ENCODE measurements around the gene ATP5PD. TPM values are rescaled to one million over a fixed set of nuclear protein-coding genes. Genes with fewer than 3 reads are reported as not detected.
"Not testable (repeated sequence)": the region's sequence is repeated elsewhere in the genome, so short reads cannot be mapped to it uniquely, and the experiment has no call there.

The ATP5PD gene
- total RNA-seq, 1 donor from 2014 or later: 155 TPM

DNA sequence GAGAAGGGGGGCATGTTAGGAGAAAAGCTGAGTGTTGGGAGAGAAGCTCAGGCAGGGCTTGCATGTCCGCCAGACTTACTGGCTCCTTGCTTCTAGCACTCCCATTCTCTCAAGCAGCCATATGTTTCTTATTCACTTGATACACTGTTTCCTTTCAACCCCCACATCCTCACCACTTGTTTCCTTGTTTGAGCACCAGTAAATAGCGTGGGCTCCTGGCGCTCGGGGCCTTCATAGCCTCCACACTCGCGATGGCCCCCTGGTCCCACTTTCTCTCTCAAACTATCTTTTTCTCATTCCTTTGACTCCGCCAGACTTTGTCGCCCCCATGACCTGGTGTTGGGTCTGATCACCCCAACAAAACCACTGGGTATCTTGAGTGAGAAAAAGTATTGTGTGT is 16.6 kb downstream of the ATP5PD start:
- no peaks in the 10 kb centered on the region for H3K9me3 ChIP-seq
- intact Hi-C loops (cut with DNase I): no loop called here
- peaks cover 11% of the 10 kb centered on the region for H3K4me1 ChIP-seq
- no peaks in the 10 kb centered on the region for H3K27me3 ChIP-seq
- no peaks in the 10 kb centered on the region for H3K36me3 ChIP-seq
- DNase-seq (no peak), ATAC-seq (no peak)
- no peak overlapping the region for H3K27ac ChIP-seq
- TF ChIP-seq, protein P1, sequence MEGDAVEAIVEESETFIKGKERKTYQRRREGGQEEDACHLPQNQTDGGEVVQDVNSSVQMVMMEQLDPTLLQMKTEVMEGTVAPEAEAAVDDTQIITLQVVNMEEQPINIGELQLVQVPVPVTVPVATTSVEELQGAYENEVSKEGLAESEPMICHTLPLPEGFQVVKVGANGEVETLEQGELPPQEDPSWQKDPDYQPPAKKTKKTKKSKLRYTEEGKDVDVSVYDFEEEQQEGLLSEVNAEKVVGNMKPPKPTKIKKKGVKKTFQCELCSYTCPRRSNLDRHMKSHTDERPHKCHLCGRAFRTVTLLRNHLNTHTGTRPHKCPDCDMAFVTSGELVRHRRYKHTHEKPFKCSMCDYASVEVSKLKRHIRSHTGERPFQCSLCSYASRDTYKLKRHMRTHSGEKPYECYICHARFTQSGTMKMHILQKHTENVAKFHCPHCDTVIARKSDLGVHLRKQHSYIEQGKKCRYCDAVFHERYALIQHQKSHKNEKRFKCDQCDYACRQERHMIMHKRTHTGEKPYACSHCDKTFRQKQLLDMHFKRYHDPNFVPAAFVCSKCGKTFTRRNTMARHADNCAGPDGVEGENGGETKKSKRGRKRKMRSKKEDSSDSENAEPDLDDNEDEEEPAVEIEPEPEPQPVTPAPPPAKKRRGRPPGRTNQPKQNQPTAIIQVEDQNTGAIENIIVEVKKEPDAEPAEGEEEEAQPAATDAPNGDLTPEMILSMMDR (IDR thresholded peaks at IDR 0.05): no peak
- H3K4me3 ChIP-seq: no peak overlapping the region

DNA sequence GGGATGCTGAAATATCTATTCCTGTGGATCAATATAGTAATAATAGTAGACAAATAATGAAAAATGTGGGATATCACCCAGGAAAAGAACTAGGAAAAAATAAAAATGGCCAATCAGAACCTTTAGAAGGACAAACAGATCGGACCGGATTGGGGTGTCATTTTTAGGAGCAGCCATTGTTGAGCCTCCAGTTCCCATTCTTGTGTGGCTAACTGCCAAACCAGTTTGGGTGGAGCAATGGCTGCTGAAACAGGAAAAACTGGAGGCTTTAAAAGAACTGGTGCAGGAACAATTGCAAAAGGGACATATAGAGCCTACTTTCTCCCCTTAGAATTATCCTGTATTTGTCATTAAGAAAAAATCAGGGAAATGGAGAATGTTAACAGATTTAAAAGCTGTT is 20.1 kb downstream of the ATP5PD start:
- ATAC-seq; H3K27me3 ChIP-seq; intact Hi-C loops (cut with DNase I); H3K9me3 ChIP-seq; H3K27ac ChIP-seq; H3K4me1 ChIP-seq; DNase-seq; H3K4me3 ChIP-seq: not testable (repeated sequence)
- peaks cover 10% of the 10 kb centered on the region for H3K36me3 ChIP-seq

DNA sequence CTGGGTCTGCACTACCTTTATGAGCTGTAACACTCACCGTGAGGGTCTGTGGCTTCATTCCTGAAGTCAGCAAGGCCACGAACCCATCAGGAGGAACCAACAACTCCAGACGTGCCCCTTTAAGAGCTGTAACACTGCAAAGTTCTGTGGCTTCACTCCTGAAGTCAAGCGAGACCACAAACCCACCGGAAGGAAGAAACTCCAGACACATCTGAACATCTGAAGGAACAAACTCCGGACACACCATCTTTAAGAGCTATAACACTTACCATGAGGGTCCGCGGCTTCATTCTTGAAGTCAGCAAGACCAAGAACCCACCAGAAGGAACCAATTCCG is 21.4 kb downstream of the ATP5PD start:
- H3K4me1 ChIP-seq; DNase-seq; H3K9me3 ChIP-seq; H3K27ac ChIP-seq; H3K27me3 ChIP-seq; intact Hi-C loops (cut with DNase I); ATAC-seq; H3K4me3 ChIP-seq: not testable (repeated sequence)
- H3K36me3 ChIP-seq: peaks cover 23% of the 10 kb centered on the region

DNA sequence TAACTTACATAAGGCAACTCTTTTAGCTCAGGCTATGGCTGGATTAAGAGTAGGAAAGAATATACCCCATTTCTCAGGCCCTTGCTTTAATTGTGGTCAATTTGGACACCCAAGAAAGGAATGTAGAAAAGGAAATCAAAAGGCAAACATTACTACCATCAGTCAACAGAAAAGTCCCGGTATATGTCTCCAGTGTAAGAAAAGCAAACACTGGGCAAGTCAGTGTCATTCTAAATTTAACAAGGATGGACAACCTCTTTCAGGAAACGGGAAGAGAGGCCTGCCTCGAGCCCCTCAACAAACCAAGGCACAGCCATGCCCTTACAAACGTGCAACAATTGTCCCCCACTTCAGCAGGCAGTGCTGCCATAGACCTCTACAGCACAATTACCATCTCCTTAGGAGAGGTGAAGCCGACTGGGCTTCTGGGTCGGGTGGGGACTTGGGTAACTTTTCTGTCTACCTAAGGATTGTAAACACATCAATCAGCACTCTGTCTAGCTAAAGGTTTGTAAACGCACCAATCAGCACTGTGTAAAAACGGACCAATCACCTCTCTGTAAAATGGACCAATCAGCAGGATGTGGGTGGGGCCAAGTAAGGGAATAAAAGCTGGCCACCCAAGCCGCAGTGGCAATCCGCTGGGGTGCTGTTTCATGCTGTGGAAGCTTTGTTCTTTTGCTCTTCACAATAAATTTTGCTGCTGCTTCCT is 21.9 kb downstream of the ATP5PD start:
- no peaks in the 10 kb centered on the region for H3K27me3 ChIP-seq
- intact Hi-C loops (cut with DNase I): no loop called here
- DNase-seq (no peak), ATAC-seq (no peak)
- H3K36me3 ChIP-seq: peaks cover 28% of the 10 kb centered on the region
- TF ChIP-seq, protein P1 (IDR thresholded peaks at IDR 0.05): no peak
- no peaks in the 10 kb centered on the region for H3K4me1 ChIP-seq
- H3K27ac ChIP-seq: no peak overlapping the region
- no peak overlapping the region for H3K4me3 ChIP-seq
- no peaks in the 10 kb centered on the region for H3K9me3 ChIP-seq

DNA sequence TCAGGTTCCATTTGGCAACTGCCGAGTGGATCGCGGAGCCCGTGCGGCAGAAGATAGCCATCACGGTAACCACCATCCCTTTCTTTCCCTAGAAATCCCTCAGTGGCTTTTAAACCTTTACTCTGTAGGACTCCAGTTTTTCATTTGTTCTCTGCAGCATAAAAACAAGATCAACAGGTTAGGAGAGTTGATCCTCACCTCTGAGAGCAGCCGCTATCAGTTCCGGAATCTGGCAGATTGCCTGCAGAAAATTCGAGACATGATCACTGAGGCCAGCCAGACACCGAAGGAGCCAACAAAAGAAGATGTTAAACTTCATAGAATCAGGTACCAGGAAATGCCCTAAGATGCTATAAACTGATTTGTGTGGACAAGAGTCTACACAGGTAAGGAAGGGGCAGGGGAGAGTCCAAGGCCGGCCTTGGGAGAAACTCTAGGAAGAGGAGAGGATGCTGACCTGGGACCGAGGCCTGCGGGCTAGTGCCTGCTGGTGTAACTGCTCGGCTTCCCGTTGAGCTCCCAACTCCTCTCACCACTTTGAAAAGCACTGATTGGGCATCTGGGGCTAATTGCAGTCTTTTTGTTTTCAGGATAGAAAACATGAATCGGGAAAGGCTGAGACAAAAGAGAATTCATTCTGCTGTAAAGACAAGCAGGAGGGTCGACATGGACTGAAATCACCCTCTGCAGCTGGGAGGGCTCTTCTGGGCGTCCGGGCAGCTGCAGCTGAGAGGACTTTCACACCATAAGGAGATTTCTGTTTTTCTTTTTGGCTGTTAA is 26.2 kb downstream of the ATP5PD start:
- DNase-seq: no peak
- Histone ChIP-seq H3K27ac (no peak overlapping the region), H3K4me1 (no peaks in the 10 kb centered on the region), H3K36me3 (peaks cover 56% of the 10 kb centered on the region), H3K9me3 (no peaks in the 10 kb centered on the region), H3K27me3 (no peaks in the 10 kb centered on the region), H3K4me3 (no peak overlapping the region)
- TF ChIP-seq, protein P1 (IDR thresholded peaks at IDR 0.05): no peak
- no peak for ATAC-seq
- intact Hi-C loops (cut with DNase I): no loop called here

DNA sequence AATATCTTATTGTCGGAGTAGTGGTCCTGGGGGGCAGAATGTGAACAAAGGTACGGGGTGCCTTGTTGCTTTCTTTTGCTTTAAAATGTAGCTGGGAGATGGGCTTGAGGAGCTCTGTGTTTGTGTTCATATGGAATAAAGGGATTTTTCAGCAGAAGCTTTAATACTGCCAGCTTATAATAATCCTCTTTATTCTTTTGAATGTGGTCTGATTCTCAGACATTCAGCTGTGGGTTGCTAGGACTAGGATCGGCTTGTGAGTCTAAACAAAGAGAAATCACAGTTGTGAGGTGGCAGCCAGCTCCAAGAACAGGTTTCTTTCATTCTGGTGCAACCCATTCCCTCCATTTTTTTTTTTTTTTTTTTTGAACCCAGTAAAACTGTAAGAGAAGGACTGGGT is 27.1 kb downstream of the ATP5PD start:
- Histone ChIP-seq H3K4me1 (no peaks in the 10 kb centered on the region), H3K36me3 (peaks cover 56% of the 10 kb centered on the region)
- intact Hi-C loops (cut with DNase I): loop anchor here (10.0 kb wide), 1 partner anchor 55 kb away; no protein-coding TSS in a partner anchor

More for the DNA sequence above, 27.1 kb downstream of the ATP5PD start:
- H3K27ac ChIP-seq: no peak overlapping the region
- DNase-seq (no peak), ATAC-seq (no peak)
- TF ChIP-seq, protein P1 (IDR thresholded peaks at IDR 0.05): no peak
- no peak overlapping the region for H3K4me3 ChIP-seq
- H3K9me3 ChIP-seq: no peaks in the 10 kb centered on the region
- H3K27me3 ChIP-seq: no peaks in the 10 kb centered on the region
